Neutrophil (primary cell): ENCODE results near the gene RBMS3.
"Not testable (repeated sequence)": the region's sequence is repeated elsewhere in the genome, so short reads cannot be mapped to it uniquely, and the experiment has no call there.

ENCODE experiments used
- H3K27ac ChIP-seq: fragments of 200-600 bp; sonication (generic); 2 replicates; pipeline ENCODE4 v1.5.1; 2016; ENCODE audit warnings: mild to moderate bottlenecking, moderate library complexity
- H3K27me3 ChIP-seq: fragments of 200-600 bp; sonication (generic); 2 replicates; pipeline ENCODE4 v1.6.0; 2016; ENCODE audit warnings: mild to moderate bottlenecking
- H3K36me3 ChIP-seq: fragments of 200-600 bp; sonication (generic); 2 replicates; pipeline ENCODE4 v1.5.1; 2017
- H3K4me1 ChIP-seq, 2 experiments: fragments of 200-600 bp in 1 of 2; sonication (generic) in 1 of 2; 1 replicate in 1 of 2; 2 replicates in 1 of 2; pipeline versions ENCODE4 v1.5.1 to v1.6.1; 2013 to 2016; ENCODE audit warnings: low read depth in 1 of 2, low read length in 1 of 2, mild to moderate bottlenecking in 1 of 2, moderate library complexity in 1 of 2; ENCODE audit not compliant: control insufficient read depth in 1 of 2, insufficient read depth in 1 of 2
- H3K4me3 ChIP-seq, 2 experiments: fragments of 200-600 bp in 1 of 2; sonication (generic) in 1 of 2; 1 replicate in 1 of 2; 2 replicates in 1 of 2; pipeline ENCODE4 v1.5.1; 2013 to 2016; ENCODE audit warnings: low read depth in 1 of 2, low read length in 1 of 2, mild to moderate bottlenecking in 1 of 2, moderate library complexity in 1 of 2
- H3K9me3 ChIP-seq: fragments of 200-600 bp; sonication (generic); 2 replicates; pipeline ENCODE4 v1.5.1; 2016
- CTCF ChIP-seq: fragments of 200-600 bp; sonication (generic); IDR thresholded peaks from 2 replicates; pipeline ENCODE4 v1.5.1; 2016; ENCODE audit warnings: antibody characterized with exemption

RBMS3 gene

DNA sequence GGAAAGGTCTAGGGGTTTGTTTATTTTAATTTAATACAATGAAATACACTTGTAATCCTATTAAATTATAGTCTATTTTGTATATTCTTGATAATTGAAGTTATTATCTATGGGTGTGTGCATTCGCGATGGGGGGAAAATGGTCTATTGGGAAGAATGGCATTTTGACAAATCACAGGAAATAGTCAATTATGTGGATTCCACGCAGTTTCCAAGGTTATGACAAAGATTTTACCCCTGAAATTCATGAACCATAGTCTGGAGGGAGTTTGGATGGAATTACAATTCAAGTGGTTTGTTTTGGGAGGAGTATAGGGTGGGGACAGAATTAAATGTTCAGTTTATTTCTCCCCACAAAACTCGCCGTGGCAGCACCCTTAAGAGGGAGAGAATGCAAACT lies 66.5 kb downstream of the RBMS3 start:
- Histone ChIP-seq H3K36me3 (no peaks in the 10 kb centered on the region), H3K27me3 (no peaks in the 10 kb centered on the region), H3K27ac (no peak overlapping the region), H3K4me3 (no peak overlapping the region), H3K4me1 (no peaks in the 10 kb centered on the region), H3K9me3 (no peaks in the 10 kb centered on the region)
- TF ChIP-seq CTCF = no peak

- TF ChIP-seq CTCF = no peak
- no peaks in the 10 kb centered on the region for H3K36me3 ChIP-seq
- no peaks in the 10 kb centered on the region for H3K27me3 ChIP-seq
- H3K27ac ChIP-seq = no peak overlapping the region
- H3K4me3 ChIP-seq = no peak overlapping the region
- no peaks in the 10 kb centered on the region for H3K9me3 ChIP-seq
- no peaks in the 10 kb centered on the region for H3K4me1 ChIP-seq
Observed at GRCh38 chr3:29348316-29348715, 67.4 kb downstream of the RBMS3 start.

- Histone ChIP-seq H3K4me3 (no peak overlapping the region), H3K36me3 (no peaks in the 10 kb centered on the region), H3K4me1 (no peaks in the 10 kb centered on the region), H3K27ac (no peak overlapping the region), H3K9me3 (no peaks in the 10 kb centered on the region), H3K27me3 (no peaks in the 10 kb centered on the region)
- no peak for TF ChIP-seq CTCF
Observed at GRCh38 chr3:29349049-29349448, 68.2 kb downstream of the RBMS3 start.

DNA sequence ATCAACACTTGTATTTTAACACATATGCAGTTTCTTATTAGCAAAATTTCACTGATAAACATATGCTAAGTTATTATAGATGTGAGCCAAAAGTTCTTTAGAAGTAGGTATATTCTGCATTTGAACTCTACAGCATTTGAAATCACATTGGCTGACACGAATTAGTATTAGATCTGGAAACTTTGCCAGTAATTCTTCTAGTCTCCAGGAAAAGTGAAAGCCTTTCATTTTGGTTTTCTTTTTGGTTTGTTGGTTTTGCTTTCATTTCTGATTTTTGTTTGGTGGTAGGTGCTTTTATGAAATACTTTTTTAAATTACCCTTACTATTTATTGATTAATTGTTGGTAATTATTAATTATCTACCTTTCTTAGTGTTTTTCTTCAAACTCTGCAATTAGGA lies 72.9 kb downstream of the RBMS3 start:
- Histone ChIP-seq H3K4me3 (no peak overlapping the region), H3K4me1 (no peaks in the 10 kb centered on the region), H3K27me3 (no peaks in the 10 kb centered on the region), H3K9me3 (no peaks in the 10 kb centered on the region), H3K27ac (no peak overlapping the region), H3K36me3 (no peaks in the 10 kb centered on the region)
- no peak for TF ChIP-seq CTCF

GRCh38 chr3:29354894-29355293 lies 74.0 kb downstream of the RBMS3 start:
- TF ChIP-seq CTCF = no peak
- no peaks in the 10 kb centered on the region for H3K9me3 ChIP-seq
- H3K4me3 ChIP-seq = no peak overlapping the region
- no peak overlapping the region for H3K27ac ChIP-seq
- no peaks in the 10 kb centered on the region for H3K27me3 ChIP-seq
- no peaks in the 10 kb centered on the region for H3K36me3 ChIP-seq
- no peaks in the 10 kb centered on the region for H3K4me1 ChIP-seq

DNA sequence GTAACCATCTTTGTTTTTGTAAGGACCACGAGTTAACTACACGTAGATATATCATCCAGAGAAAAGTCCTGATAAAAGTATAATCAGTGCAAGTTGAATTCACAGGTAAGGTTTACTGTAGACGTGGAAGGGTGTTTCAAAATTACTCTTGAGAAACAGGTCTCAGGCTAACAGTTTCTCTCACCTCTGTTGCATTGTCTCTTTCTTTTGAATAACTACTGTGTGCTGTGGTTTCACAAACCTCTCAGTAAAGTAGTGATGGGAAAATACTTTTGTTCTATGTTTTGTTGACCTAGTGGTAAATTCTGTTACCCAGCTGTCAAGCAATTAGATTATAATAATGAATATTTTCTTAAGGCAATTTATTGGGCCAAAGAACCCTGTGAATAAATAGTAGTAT lies 75.2 kb downstream of the RBMS3 start:
- H3K36me3 ChIP-seq = no peaks in the 10 kb centered on the region
- no peak overlapping the region for H3K4me3 ChIP-seq
- H3K27me3 ChIP-seq = no peaks in the 10 kb centered on the region
- no peaks in the 10 kb centered on the region for H3K9me3 ChIP-seq
- no peaks in the 10 kb centered on the region for H3K4me1 ChIP-seq
- TF ChIP-seq CTCF = no peak
- H3K27ac ChIP-seq = no peak overlapping the region

- not testable (repeated sequence) for H3K27me3 ChIP-seq, H3K4me1 ChIP-seq, H3K9me3 ChIP-seq, H3K4me3 ChIP-seq, H3K36me3 ChIP-seq, H3K27ac ChIP-seq
Observed at GRCh38 chr3:29360289-29360688, 79.4 kb downstream of the RBMS3 start.
